ENCODE results near the gene LDB2.

Gene LDB2

GRCh38 chr4:16884673-16885460, 13.6 kb downstream of the LDB2 start:
- no peak overlapping the region for H3K4me3 ChIP-seq (ENCODE audit: low read length)
- DNase-seq (ENCODE audit: low read depth): no peak
- TF ChIP-seq CTCF (conservative IDR thresholded peaks at IDR 0.05; ENCODE audit: low read depth, low read length): no peak

- no peak overlapping the region for H3K4me3 ChIP-seq (ENCODE audit: low read length)
- TF ChIP-seq CTCF (conservative IDR thresholded peaks at IDR 0.05; ENCODE audit: low read depth, low read length): no peak
- no peak for DNase-seq (ENCODE audit: low read depth)
Measured at GRCh38 chr4:16883806-16884205, 14.6 kb downstream of the LDB2 start.

- no peak overlapping the region for H3K4me3 ChIP-seq (ENCODE audit: low read length)
Measured at GRCh38 chr4:16881151-16881884, 17.1 kb downstream of the LDB2 start.

GRCh38 chr4:16875487-16875886, 23.0 kb downstream of the LDB2 start:
- no peak overlapping the region for H3K4me3 ChIP-seq (ENCODE audit: low read length)
- DNase-seq (ENCODE audit: low read depth): no peak
- no peak for TF ChIP-seq CTCF (conservative IDR thresholded peaks at IDR 0.05; ENCODE audit: low read depth, low read length)

More at GRCh38 chr4:16881151-16881884, 17.1 kb downstream of the LDB2 start:
- no peak for DNase-seq (ENCODE audit: low read depth)
- no peak for TF ChIP-seq CTCF (conservative IDR thresholded peaks at IDR 0.05; ENCODE audit: low read depth, low read length)

- no peak for DNase-seq (ENCODE audit: low read depth)
- TF ChIP-seq CTCF (conservative IDR thresholded peaks at IDR 0.05; ENCODE audit: low read depth, low read length): no peak
- no peak overlapping the region for H3K4me3 ChIP-seq (ENCODE audit: low read length)
Measured at GRCh38 chr4:16869594-16870245, 28.7 kb downstream of the LDB2 start.

- no peak overlapping the region for H3K4me3 ChIP-seq (ENCODE audit: low read length)
- no peak for TF ChIP-seq CTCF (conservative IDR thresholded peaks at IDR 0.05; ENCODE audit: low read depth, low read length)
Measured at GRCh38 chr4:16868674-16869073, 29.8 kb downstream of the LDB2 start.

More at GRCh38 chr4:16868674-16869073, 29.8 kb downstream of the LDB2 start:
- no peak for DNase-seq (ENCODE audit: low read depth)
